PC-9 (cell line): Measurements from ENCODE around the gene DSCAML1. TPM values are rescaled to one million over a fixed set of nuclear protein-coding genes. Genes with fewer than 3 reads are reported as not detected.

Experiments
- BruUV-seq: library from RNA; stranded (reverse); fragments of 400-500 nt; replicated peaks from 2 replicates; lab custom pipeline; 2021; lab: Mats Ljungman, UMichigan
- CTCF ChIA-PET: fragments of 300-600 bp; sonication (Branson Sonifier 250); formaldehyde crosslinking; loops from one replicate; lab custom pipeline; 2022; ENCODE audit warnings: antibody characterized with exemption; lab: Charles Lee
- POLR2A ChIA-PET: fragments of 300-600 bp; sonication (Branson Sonifier 250); formaldehyde crosslinking; loops from one replicate; lab custom pipeline; 2022; ENCODE audit warnings: antibody characterized with exemption; ENCODE audit not compliant: unreplicated experiment; lab: Charles Lee
- DNase-seq, 2 experiments: peaks; one replicate each; pipeline versions ENCODE4 v3.0.0 to v3.0.0-alpha.2; 2015 to 2022; ENCODE audit warnings: mixed read lengths in 1 of 2
- H2AFZ ChIP-seq: fragments of 200-600 bp; sonication (generic); 2 replicates; pipeline ENCODE4 v1.8.1; 2017; ENCODE audit warnings: antibody characterized with exemption
- H3F3A ChIP-seq: fragments of 200-600 bp; sonication (generic); 2 replicates; pipeline ENCODE4 v1.8.1; 2017; ENCODE audit warnings: antibody characterized with exemption, mild to moderate bottlenecking, low read depth; ENCODE audit not compliant: insufficient read depth
- H3K27ac ChIP-seq: fragments of 200-600 bp; sonication (generic); 2 replicates; pipeline ENCODE4 v1.6.1; 2016; ENCODE audit warnings: mixed run types
- H3K27me3 ChIP-seq: fragments of 200-600 bp; sonication (generic); 2 replicates; pipeline ENCODE4 v1.6.1; 2016; ENCODE audit warnings: low read depth, mixed run types; ENCODE audit not compliant: insufficient read depth
- H3K36me3 ChIP-seq: fragments of 200-600 bp; sonication (generic); 2 replicates; pipeline ENCODE4 v1.6.1; 2016; ENCODE audit warnings: low read depth, mixed run types
- H3K4me1 ChIP-seq: fragments of 200-600 bp; sonication (generic); replicated peaks from 2 replicates; pipeline ENCODE4 v1.6.1; 2016; ENCODE audit warnings: mixed run types; ENCODE audit not compliant: insufficient read depth
- H3K4me2 ChIP-seq: fragments of 200-600 bp; sonication (generic); 2 replicates; pipeline ENCODE4 v1.6.1; 2017; ENCODE audit warnings: mixed run types
- H3K4me3 ChIP-seq: fragments of 200-600 bp; sonication (generic); 2 replicates; pipeline ENCODE4 v1.6.1; 2016; ENCODE audit warnings: mixed run types
- H3K79me2 ChIP-seq: fragments of 200-600 bp; sonication (generic); 2 replicates; pipeline ENCODE4 v1.6.1; 2017; ENCODE audit warnings: low read depth, mixed run types
- H3K9me2 ChIP-seq: fragments of 200-600 bp; sonication (generic); 2 replicates; pipeline ENCODE4 v1.8.1; 2017; ENCODE audit warnings: mild to moderate bottlenecking; ENCODE audit not compliant: insufficient read depth
- H3K9me3 ChIP-seq: fragments of 200-600 bp; sonication (generic); 2 replicates; pipeline ENCODE4 v1.8.1; 2016; ENCODE audit warnings: low read depth; ENCODE audit not compliant: insufficient read depth
- H4K20me1 ChIP-seq: fragments of 200-600 bp; sonication (generic); 2 replicates; pipeline ENCODE4 v1.8.1; 2017; ENCODE audit not compliant: insufficient read depth
- EZH2 ChIP-seq: fragments of 200-600 bp; sonication (generic); IDR thresholded peaks from 2 replicates; pipeline ENCODE4 v1.8.0; 2017; ENCODE audit warnings: antibody characterized with exemption, low read depth
- intact Hi-C: fragments of 100-400 bp; cut with micrococcal nuclease; formaldehyde crosslinking; loops from one replicate; pipeline ENCODE4 v1.10.0; 2022; ENCODE audit not compliant: unreplicated experiment
- total RNA-seq: library from RNA; stranded (reverse); gene quantifications from 2 replicates; pipeline ENCODE4 v1.2.3, GENCODE V29; 2021
- TF ChIP-seq, protein P1 (sequence below): fragments of 200-600 bp; sonication (generic); conservative IDR thresholded peaks from 2 replicates; pipeline ENCODE4 v1.6.1; 2017; ENCODE audit warnings: mixed run types, antibody characterized with exemption, mild to moderate bottlenecking, moderate library complexity

DSCAML1 gene
- total RNA-seq, 1 experiment from 2014 or later = not detected

DNA sequence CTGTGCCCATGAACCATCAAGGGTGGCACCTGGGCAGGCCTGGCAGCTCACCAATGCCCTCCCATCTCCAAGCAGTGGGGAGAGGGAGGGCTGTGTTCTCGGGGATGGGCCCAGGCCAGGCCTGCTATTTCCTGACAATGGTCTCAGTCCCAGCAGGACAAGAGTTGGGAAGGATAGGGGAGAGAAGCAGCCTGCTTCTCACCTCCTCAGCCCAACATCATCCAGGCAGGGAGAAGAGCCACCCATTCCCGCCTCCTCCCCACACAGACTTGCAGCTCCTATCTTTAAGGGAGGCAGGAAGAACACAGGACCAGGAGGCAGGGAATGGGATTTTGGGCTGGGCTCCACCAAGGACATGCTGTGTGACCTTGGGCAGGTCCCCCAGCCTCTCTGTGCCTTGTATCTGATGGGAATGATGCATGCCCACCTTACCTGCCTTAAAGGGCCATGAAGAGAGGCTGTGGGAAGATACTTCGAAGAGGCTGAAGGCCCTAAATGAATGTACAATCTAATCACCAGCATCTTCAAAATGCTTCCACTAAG is 108.7 kb downstream of the DSCAML1 start:
- H2AFZ ChIP-seq = no peak overlapping the region
- H3F3A ChIP-seq = no peaks in the 10 kb centered on the region
- H3K4me1 ChIP-seq = no peaks in the 10 kb centered on the region
- no peaks in the 10 kb centered on the region for H3K36me3 ChIP-seq
- H3K4me2 ChIP-seq = no peak overlapping the region
- no TSS peak for BruUV-seq
- no peak for TF ChIP-seq EZH2
- TF ChIP-seq, protein P1, sequence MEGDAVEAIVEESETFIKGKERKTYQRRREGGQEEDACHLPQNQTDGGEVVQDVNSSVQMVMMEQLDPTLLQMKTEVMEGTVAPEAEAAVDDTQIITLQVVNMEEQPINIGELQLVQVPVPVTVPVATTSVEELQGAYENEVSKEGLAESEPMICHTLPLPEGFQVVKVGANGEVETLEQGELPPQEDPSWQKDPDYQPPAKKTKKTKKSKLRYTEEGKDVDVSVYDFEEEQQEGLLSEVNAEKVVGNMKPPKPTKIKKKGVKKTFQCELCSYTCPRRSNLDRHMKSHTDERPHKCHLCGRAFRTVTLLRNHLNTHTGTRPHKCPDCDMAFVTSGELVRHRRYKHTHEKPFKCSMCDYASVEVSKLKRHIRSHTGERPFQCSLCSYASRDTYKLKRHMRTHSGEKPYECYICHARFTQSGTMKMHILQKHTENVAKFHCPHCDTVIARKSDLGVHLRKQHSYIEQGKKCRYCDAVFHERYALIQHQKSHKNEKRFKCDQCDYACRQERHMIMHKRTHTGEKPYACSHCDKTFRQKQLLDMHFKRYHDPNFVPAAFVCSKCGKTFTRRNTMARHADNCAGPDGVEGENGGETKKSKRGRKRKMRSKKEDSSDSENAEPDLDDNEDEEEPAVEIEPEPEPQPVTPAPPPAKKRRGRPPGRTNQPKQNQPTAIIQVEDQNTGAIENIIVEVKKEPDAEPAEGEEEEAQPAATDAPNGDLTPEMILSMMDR = no peak
- intact Hi-C loops = no loop called here
- CTCF ChIA-PET = no interaction called here
- H3K9me3 ChIP-seq = no peaks in the 10 kb centered on the region
- H4K20me1 ChIP-seq = no peaks in the 10 kb centered on the region
- POLR2A ChIA-PET = no interaction called here
- no peak for DNase-seq
- H3K27me3 ChIP-seq = peaks cover 100% of the 10 kb centered on the region
- H3K27ac ChIP-seq = no peak overlapping the region
- no peaks in the 10 kb centered on the region for H3K79me2 ChIP-seq
- no peaks in the 10 kb centered on the region for H3K9me2 ChIP-seq
- H3K4me3 ChIP-seq = no peak overlapping the region

DNA sequence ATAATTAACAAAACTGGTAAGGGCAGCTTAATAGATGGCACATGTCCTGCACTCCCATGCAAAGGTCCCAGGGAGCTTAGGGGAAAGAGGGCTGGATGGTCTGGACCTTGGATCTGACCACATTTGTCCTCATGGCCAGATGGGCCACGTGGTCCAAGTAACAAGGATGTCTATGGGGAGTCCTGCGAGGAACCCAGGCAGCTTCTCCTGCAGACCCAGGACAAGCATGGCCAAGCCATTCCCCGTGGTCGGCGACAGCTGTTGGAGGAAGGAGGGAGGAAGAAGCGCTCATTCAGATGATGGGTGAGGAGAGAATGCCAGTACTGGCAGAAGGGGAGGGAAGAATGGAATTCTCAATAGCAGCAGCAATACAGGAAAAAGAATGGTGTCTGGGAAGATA is 109.2 kb downstream of the DSCAML1 start:
- ChIA-PET CTCF (interaction anchor here (0.7 kb wide), 1 partner anchor 508 kb away, joined by 3 read pairs; no protein-coding TSS in a partner anchor), POLR2A (no interaction called here)
- DNase-seq = no peak
- Histone ChIP-seq H2AFZ (no peak overlapping the region), H3K4me2 (no peak overlapping the region), H3K9me2 (no peaks in the 10 kb centered on the region), H3K36me3 (no peaks in the 10 kb centered on the region), H3K27me3 (peaks cover 100% of the 10 kb centered on the region), H3K9me3 (no peaks in the 10 kb centered on the region), H3K27ac (no peak overlapping the region), H3K4me1 (no peaks in the 10 kb centered on the region), H3K79me2 (no peaks in the 10 kb centered on the region), H3K4me3 (no peak overlapping the region), H3F3A (no peaks in the 10 kb centered on the region), H4K20me1 (no peaks in the 10 kb centered on the region)
- BruUV-seq = no TSS peak
- TF ChIP-seq EZH2 = no peak
- TF ChIP-seq, protein P1 = no peak
- intact Hi-C loops = no loop called here

DNA sequence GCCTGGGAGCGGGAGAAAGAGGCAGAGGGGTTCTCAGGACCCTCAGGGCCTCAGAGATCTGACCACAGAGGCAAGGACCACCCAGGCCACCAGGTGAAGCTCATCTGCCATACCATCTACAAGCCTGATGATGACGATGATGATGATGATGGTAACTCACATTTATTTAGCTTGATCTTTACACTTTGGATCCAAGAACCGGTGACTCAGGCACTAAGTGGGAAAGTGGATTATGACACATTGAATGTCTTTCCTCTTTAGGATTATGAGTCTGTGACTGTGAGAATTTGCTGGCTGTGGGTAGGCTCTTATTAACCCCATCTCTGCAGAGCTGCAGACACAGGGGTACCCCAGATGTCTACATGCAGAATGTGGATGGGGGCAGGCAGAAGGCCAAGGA is 110.3 kb downstream of the DSCAML1 start:
- CTCF ChIA-PET = no interaction called here
- Histone ChIP-seq H3K79me2 (no peaks in the 10 kb centered on the region), H3K9me3 (no peaks in the 10 kb centered on the region), H3K27me3 (peaks cover 100% of the 10 kb centered on the region), H3K36me3 (no peaks in the 10 kb centered on the region), H3K4me3 (no peak overlapping the region), H3K9me2 (no peaks in the 10 kb centered on the region), H3F3A (no peaks in the 10 kb centered on the region), H4K20me1 (no peaks in the 10 kb centered on the region), H3K4me2 (no peak overlapping the region), H3K4me1 (no peaks in the 10 kb centered on the region), H3K27ac (no peak overlapping the region), H2AFZ (no peak overlapping the region)
- BruUV-seq = no TSS peak
- no peak for DNase-seq
- POLR2A ChIA-PET = no interaction called here
- no peak for TF ChIP-seq EZH2
- TF ChIP-seq, protein P1 = no peak
- intact Hi-C loops = no loop called here
